GM18858 (cell line): Measurements from ENCODE around the gene PLCXD1.

Source experiments
- ATAC-seq: cut with Tn5 transposase; IDR thresholded peaks from one replicate; pipeline ENCODE4 v1.9.1; 2021; ENCODE audit not compliant: unreplicated experiment

PLCXD1 gene

GRCh38 chrX:333611-334311, 52.6 kb downstream of the PLCXD1 start:
- no peak for ATAC-seq

- ATAC-seq: no peak
Measured at GRCh38 chrX:334331-334891, 53.2 kb downstream of the PLCXD1 start.

GRCh38 chrX:334971-335757, 54.0 kb downstream of the PLCXD1 start:
- ATAC-seq: no peak

GRCh38 chrX:335758-336155, 54.6 kb downstream of the PLCXD1 start:
- no peak for ATAC-seq

GRCh38 chrX:336227-336626, 55.0 kb downstream of the PLCXD1 start:
- ATAC-seq: no peak

- no peak for ATAC-seq
Measured at GRCh38 chrX:337331-337831, 56.2 kb downstream of the PLCXD1 start.

- ATAC-seq: no peak
Measured at GRCh38 chrX:338281-338835, 57.2 kb downstream of the PLCXD1 start.

- ATAC-seq: no peak
Measured at GRCh38 chrX:338836-339400, 57.7 kb downstream of the PLCXD1 start.

GRCh38 chrX:340121-340520, 58.9 kb downstream of the PLCXD1 start:
- no peak for ATAC-seq

GRCh38 chrX:340641-341423, 59.7 kb downstream of the PLCXD1 start:
- no peak for ATAC-seq

- no peak for ATAC-seq
Measured at GRCh38 chrX:341541-342101, 60.4 kb downstream of the PLCXD1 start.

GRCh38 chrX:344371-344901, 63.3 kb downstream of the PLCXD1 start:
- no peak for ATAC-seq

GRCh38 chrX:345020-345925, 64.1 kb downstream of the PLCXD1 start:
- no peak for ATAC-seq

- ATAC-seq: no peak
Measured at GRCh38 chrX:346034-346813, 65.0 kb downstream of the PLCXD1 start.

- no peak for ATAC-seq
Measured at GRCh38 chrX:347351-348117, 66.4 kb downstream of the PLCXD1 start.

GRCh38 chrX:348461-349117, 67.4 kb downstream of the PLCXD1 start:
- ATAC-seq: no peak

GRCh38 chrX:349196-349595, 68.0 kb downstream of the PLCXD1 start:
- ATAC-seq: no peak
